ENCODE data around the gene AP1S2. TPM values are rescaled to one million over a fixed set of nuclear protein-coding genes. Genes with fewer than 3 reads are reported as not detected.

AP1S2 gene
- total and polyA plus RNA-seq, 9 of the 15 experiments (the other 6 are each of a cell fraction or from before 2014, with no cell fraction given): 11.1 to 64.2 (median 25.8) TPM

DNA sequence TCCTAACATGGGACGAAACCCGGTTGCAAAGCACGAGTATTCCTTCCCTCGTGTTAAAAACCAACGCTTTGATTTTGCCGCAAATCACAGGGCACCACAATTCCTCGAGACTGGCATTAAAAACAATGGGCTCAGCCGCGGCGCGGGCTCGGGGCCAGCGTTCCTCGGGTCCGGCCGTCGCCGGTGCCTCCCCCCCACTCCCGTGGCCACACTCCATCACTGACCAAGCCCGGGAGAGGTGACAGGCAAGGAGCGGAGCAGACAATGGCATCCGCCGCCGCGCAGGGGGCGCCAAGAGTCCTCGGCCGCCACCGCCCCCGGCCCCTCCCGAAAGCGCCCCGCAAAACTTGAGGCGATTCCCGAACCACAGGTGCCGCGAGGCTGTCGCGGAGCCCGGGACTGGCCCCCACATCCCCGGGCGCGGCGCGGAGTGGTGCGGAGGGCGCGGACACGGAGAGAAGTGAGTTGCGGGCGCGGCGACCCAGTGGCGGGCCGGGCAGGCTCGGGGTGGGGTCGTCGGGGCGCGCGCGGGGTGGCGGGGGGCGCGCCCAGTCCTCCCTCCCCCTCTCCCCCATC, 445 bp downstream of the AP1S2 start (continued):
- TF ChIP-seq, protein P1, sequence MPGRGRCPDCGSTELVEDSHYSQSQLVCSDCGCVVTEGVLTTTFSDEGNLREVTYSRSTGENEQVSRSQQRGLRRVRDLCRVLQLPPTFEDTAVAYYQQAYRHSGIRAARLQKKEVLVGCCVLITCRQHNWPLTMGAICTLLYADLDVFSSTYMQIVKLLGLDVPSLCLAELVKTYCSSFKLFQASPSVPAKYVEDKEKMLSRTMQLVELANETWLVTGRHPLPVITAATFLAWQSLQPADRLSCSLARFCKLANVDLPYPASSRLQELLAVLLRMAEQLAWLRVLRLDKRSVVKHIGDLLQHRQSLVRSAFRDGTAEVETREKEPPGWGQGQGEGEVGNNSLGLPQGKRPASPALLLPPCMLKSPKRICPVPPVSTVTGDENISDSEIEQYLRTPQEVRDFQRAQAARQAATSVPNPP (IDR thresholded peaks at IDR 0.05; ENCODE audit: borderline replicate concordance, insufficient read depth, insufficient read length): no peak
- TF ChIP-seq ZNF75A (CRISPR knock-in tag; IDR thresholded peaks at IDR 0.05) (no peak), NCOA2 (IDR thresholded peaks at IDR 0.05; ENCODE audit: partially characterized antibody in 2 of 2) (no peak), ESRRB (CRISPR knock-in tag; IDR thresholded peaks at IDR 0.05; ENCODE audit: borderline replicate concordance) (no peak), ELF2 (CRISPR knock-in tag; IDR thresholded peaks at IDR 0.05) (no peak), SETDB1 (IDR thresholded peaks at IDR 0.05; ENCODE audit: low read length) (no peak), ZNF12 (CRISPR knock-in tag; IDR thresholded peaks at IDR 0.05) (no peak), SRSF7 (optimal IDR thresholded peaks at IDR 0.05; ENCODE audit: low read depth, low read length) (no peak), SMARCA4 (IDR thresholded peaks at IDR 0.05) (no peak), ZNF77 (CRISPR knock-in tag; IDR thresholded peaks at IDR 0.05) (no peak), ZFP30 (CRISPR knock-in tag; IDR thresholded peaks at IDR 0.05; ENCODE audit: borderline replicate concordance) (no peak), ZNF778 (CRISPR knock-in tag; IDR thresholded peaks at IDR 0.05) (no peak), ARNT (IDR thresholded peaks at IDR 0.05) (no peak), RBFOX2 (IDR thresholded peaks at IDR 0.05; ENCODE audit: low read depth, low read length) (peak; percentile 57)
- TF ChIP-seq, protein P2, sequence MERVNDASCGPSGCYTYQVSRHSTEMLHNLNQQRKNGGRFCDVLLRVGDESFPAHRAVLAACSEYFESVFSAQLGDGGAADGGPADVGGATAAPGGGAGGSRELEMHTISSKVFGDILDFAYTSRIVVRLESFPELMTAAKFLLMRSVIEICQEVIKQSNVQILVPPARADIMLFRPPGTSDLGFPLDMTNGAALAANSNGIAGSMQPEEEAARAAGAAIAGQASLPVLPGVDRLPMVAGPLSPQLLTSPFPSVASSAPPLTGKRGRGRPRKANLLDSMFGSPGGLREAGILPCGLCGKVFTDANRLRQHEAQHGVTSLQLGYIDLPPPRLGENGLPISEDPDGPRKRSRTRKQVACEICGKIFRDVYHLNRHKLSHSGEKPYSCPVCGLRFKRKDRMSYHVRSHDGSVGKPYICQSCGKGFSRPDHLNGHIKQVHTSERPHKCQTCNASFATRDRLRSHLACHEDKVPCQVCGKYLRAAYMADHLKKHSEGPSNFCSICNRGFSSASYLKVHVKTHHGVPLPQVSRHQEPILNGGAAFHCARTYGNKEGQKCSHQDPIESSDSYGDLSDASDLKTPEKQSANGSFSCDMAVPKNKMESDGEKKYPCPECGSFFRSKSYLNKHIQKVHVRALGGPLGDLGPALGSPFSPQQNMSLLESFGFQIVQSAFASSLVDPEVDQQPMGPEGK (CRISPR knock-in tag; IDR thresholded peaks at IDR 0.05; ENCODE audit: borderline replicate concordance): no peak
- TF ChIP-seq, protein P3, sequence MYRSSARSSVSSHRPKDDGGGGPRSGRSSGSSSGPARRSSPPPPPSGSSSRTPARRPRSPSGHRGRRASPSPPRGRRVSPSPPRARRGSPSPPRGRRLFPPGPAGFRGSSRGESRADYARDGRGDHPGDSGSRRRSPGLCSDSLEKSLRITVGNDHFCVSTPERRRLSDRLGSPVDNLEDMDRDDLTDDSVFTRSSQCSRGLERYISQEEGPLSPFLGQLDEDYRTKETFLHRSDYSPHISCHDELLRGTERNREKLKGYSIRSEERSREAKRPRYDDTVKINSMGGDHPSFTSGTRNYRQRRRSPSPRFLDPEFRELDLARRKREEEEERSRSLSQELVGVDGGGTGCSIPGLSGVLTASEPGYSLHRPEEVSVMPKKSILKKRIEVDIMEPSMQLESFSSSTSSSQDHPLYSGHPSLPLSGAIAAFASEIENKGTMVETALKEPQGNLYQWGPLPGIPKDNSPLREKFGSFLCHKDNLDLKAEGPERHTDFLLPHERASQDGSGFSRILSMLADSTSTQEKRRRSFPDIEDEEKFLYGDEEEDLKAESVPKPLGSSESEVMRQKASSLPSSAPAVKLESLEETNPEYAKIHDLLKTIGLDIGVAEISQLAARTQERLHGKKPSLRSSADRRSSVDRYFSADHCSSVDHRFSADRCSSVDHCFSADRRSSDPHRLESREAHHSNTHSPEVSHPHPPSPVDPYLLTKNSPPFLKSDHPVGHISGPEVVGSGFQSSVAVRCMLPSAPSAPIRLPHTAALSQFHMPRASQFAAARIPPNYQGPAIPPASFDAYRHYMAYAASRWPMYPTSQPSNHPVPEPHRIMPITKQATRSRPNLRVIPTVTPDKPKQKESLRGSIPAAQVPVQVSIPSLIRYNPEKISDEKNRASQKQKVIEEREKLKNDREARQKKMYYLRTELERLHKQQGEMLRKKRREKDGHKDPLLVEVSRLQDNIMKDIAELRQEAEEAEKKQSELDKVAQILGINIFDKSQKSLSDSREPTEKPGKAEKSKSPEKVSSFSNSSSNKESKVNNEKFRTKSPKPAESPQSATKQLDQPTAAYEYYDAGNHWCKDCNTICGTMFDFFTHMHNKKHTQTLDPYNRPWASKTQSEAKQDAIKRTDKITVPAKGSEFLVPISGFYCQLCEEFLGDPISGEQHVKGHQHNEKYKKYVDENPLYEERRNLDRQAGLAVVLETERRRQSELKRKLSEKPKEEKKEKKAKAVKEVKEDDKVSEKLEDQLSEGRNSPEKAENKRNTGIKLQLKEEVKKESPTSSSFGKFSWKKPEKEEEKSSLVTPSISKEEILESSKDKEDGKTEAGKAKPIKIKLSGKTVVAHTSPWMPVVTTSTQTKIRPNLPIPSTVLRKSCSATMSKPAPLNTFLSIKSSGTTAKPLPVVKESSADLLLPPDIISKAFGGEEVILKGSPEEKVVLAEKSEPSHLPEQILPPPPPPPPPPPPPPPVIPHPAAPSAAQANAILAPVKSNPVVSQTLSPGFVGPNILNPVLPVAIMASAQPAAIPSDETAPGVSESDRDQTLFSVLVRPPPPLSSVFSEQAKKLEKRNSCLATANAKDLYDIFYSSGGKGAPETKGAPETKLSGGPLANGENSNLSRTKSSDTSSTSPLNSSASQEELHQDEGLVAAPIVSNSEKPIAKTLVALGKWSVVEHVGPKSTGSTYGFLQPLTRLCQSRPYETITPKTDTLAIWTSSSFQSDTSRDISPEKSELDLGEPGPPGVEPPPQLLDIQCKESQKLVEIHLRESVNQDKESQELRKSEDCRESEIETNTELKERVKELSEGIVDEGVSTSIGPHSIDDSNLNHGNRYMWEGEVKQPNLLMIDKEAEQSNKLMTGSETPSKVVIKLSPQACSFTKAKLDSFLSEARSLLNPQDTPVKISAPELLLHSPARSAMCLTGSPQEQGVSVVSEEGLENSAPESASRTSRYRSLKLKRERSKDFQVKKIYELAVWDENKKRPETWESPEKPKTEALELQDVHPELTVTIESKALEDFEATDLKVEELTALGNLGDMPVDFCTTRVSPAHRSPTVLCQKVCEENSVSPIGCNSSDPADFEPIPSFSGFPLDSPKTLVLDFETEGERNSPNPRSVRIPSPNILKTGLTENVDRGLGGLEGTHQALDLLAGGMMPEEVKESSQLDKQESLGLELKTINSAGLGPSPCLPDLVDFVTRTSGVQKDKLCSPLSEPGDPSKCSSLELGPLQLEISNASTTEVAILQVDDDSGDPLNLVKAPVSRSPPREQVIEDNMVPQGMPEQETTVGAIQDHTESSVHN (IDR thresholded peaks at IDR 0.05; ENCODE audit: borderline replicate concordance in 1 of 2, low read depth in 1 of 2): no peak
